H9 (cell line): ENCODE results near the gene NPC1. TPM values are rescaled to one million over a fixed set of nuclear protein-coding genes. Genes with fewer than 3 reads are reported as not detected.

Experiments used
- DNase-seq: peaks from one replicate; pipeline ENCODE4 v3.0.0-alpha.2; 2017
- H2AFZ ChIP-seq: one replicate; pipeline ENCODE4 v1.6.1; 2013; ENCODE audit warnings: mild to moderate bottlenecking, low read length, control low read depth, moderate library complexity
- H2AK5ac ChIP-seq: 2 replicates; pipeline ENCODE4 v1.6.1; 2013; ENCODE audit warnings: low read length, control low read depth, mixed read lengths; ENCODE audit not compliant: insufficient read length
- H2BK120ac ChIP-seq: one replicate; pipeline ENCODE4 v1.6.1; 2013; ENCODE audit warnings: low read depth, mild to moderate bottlenecking, low read length, control low read depth, inconsistent platforms; ENCODE audit not compliant: poor library complexity, severe bottlenecking
- H2BK12ac ChIP-seq: 2 replicates; pipeline ENCODE4 v1.6.1; 2013; ENCODE audit warnings: low read length, control low read depth, mixed read lengths, low read depth; ENCODE audit not compliant: insufficient read length
- H2BK15ac ChIP-seq: 2 replicates; pipeline ENCODE4 v1.6.1; 2013; ENCODE audit warnings: low read depth, low read length, control low read depth
- H2BK20ac ChIP-seq: one replicate; pipeline ENCODE4 v1.6.1; 2013; ENCODE audit warnings: low read depth, mild to moderate bottlenecking, low read length, control low read depth, inconsistent platforms; ENCODE audit not compliant: poor library complexity, severe bottlenecking
- H2BK5ac ChIP-seq: 2 replicates; pipeline ENCODE4 v1.6.1; 2013; ENCODE audit warnings: low read length, control low read depth, mixed read lengths; ENCODE audit not compliant: insufficient read length
- H3K14ac ChIP-seq: 2 replicates; pipeline ENCODE4 v1.6.1; 2013; ENCODE audit warnings: low read length, control low read depth; ENCODE audit not compliant: insufficient read depth
- H3K18ac ChIP-seq: 2 replicates; pipeline ENCODE4 v1.6.1; 2013; ENCODE audit warnings: low read depth, mild to moderate bottlenecking, mixed read lengths, low read length, control low read depth; ENCODE audit not compliant: insufficient read length
- H3K23ac ChIP-seq: 2 replicates; pipeline ENCODE4 v1.6.1; 2013; ENCODE audit warnings: low read length, control low read depth, mixed read lengths, low read depth; ENCODE audit not compliant: insufficient read length
- H3K23me2 ChIP-seq: 2 replicates; pipeline ENCODE4 v1.6.1; 2013; ENCODE audit warnings: low read depth, mild to moderate bottlenecking, mixed read lengths, low read length, control low read depth; ENCODE audit not compliant: insufficient read length, poor library complexity, severe bottlenecking
- H3K27ac ChIP-seq: 2 replicates; pipeline ENCODE4 v1.5.1; 2013; ENCODE audit warnings: low read length, control low read depth, mixed read lengths, low read depth; ENCODE audit not compliant: insufficient read length
- H3K27me3 ChIP-seq: 2 replicates; pipeline ENCODE4 v1.6.1; 2013; ENCODE audit warnings: low read length, control low read depth, inconsistent platforms; ENCODE audit not compliant: insufficient read depth
- H3K4ac ChIP-seq: 2 replicates; pipeline ENCODE4 v1.6.1; 2013; ENCODE audit warnings: low read depth, mild to moderate bottlenecking, control low read depth, inconsistent platforms, low read length, moderate library complexity
- H3K4me1 ChIP-seq: 2 replicates; pipeline ENCODE4 v1.6.1; 2013; ENCODE audit warnings: low read length, control low read depth, inconsistent platforms; ENCODE audit not compliant: insufficient read depth
- H3K4me2 ChIP-seq: 2 replicates; pipeline ENCODE4 v1.6.1; 2013; ENCODE audit warnings: low read length, control low read depth, mixed read lengths; ENCODE audit not compliant: insufficient read length, insufficient read depth
- H3K56ac ChIP-seq: 2 replicates; pipeline ENCODE4 v1.6.1; 2013; ENCODE audit warnings: low read depth, mild to moderate bottlenecking, mixed read lengths, low read length, control low read depth; ENCODE audit not compliant: insufficient read length
- H3K79me1 ChIP-seq: 2 replicates; pipeline ENCODE4 v1.6.1; 2013; ENCODE audit warnings: low read depth, mild to moderate bottlenecking, moderate library complexity, low read length, control low read depth, inconsistent platforms; ENCODE audit not compliant: insufficient read depth, poor library complexity, severe bottlenecking
- H3K79me2 ChIP-seq: 2 replicates; pipeline ENCODE4 v1.6.1; 2013; ENCODE audit warnings: low read length, control low read depth, inconsistent platforms; ENCODE audit not compliant: insufficient read depth
- H3K9ac ChIP-seq: 2 replicates; pipeline ENCODE4 v1.6.1; 2013; ENCODE audit warnings: low read length, control low read depth, mixed read lengths; ENCODE audit not compliant: insufficient read length; ENCODE audit errors: extremely low read depth
- H3K9me3 ChIP-seq: one replicate; pipeline ENCODE4 v1.6.1; 2013; ENCODE audit warnings: low read depth, low read length, inconsistent platforms; ENCODE audit not compliant: control insufficient read depth
- H3T11ph ChIP-seq: one replicate; pipeline ENCODE4 v1.6.1; 2013; ENCODE audit warnings: mild to moderate bottlenecking, low read length, control low read depth, inconsistent platforms
- H4K20me1 ChIP-seq: one replicate; pipeline ENCODE4 v1.6.1; 2013; ENCODE audit not compliant: control insufficient read depth, insufficient read length, insufficient read depth
- H4K5ac ChIP-seq: 2 replicates; pipeline ENCODE4 v1.6.1; 2013; ENCODE audit warnings: low read depth, mild to moderate bottlenecking, mixed read lengths, low read length, control low read depth; ENCODE audit not compliant: insufficient read length
- H4K8ac ChIP-seq: replicated peaks from 2 replicates; pipeline ENCODE4 v1.6.1; 2013; ENCODE audit warnings: low read length, control low read depth, mixed read lengths, low read depth; ENCODE audit not compliant: insufficient read length
- H4K91ac ChIP-seq: 2 replicates; pipeline ENCODE4 v1.6.1; 2013; ENCODE audit warnings: low read depth, mild to moderate bottlenecking, moderate library complexity, mixed read lengths, low read length, control low read depth; ENCODE audit not compliant: insufficient read length
- H3K27ac Mint-ChIP-seq, 3 experiments: 2 replicates in 2 of 3; 3 replicates in 1 of 3; pipeline ENCODE4 v1.8.0; 2020 to 2021; ENCODE audit warnings: mixed read lengths in 3 of 3, mild to moderate bottlenecking in 1 of 3, moderate library complexity in 1 of 3
- H3K27me3 Mint-ChIP-seq: 2 replicates; pipeline ENCODE4 v1.8.0; 2021; ENCODE audit warnings: low read depth, mild to moderate bottlenecking, moderate library complexity, mixed read lengths
- H3K36me3 Mint-ChIP-seq, 3 experiments: 2 replicates in 2 of 3; 3 replicates in 1 of 3; pipeline ENCODE4 v1.8.0; 2020 to 2021; ENCODE audit warnings: low read depth in 3 of 3, mixed read lengths in 3 of 3; ENCODE audit not compliant: insufficient read depth in 1 of 3
- H3K4me1 Mint-ChIP-seq, 2 experiments: 2 replicates each; pipeline ENCODE4 v1.8.0; 2020; ENCODE audit warnings: mixed read lengths in 2 of 2
- H3K4me3 Mint-ChIP-seq, 2 experiments: 2 replicates in 1 of 2; 3 replicates in 1 of 2; pipeline ENCODE4 v1.8.0; 2020 to 2021; ENCODE audit warnings: mild to moderate bottlenecking in 2 of 2, mixed read lengths in 2 of 2, moderate library complexity in 1 of 2
- H3K9me3 Mint-ChIP-seq, 2 experiments: 2 replicates in 1 of 2; 3 replicates in 1 of 2; pipeline ENCODE4 v1.8.0; 2020; ENCODE audit warnings: mild to moderate bottlenecking in 2 of 2, mixed read lengths in 2 of 2, moderate library complexity in 1 of 2
- CTCF ChIP-seq: fragments of 200-600 bp; sonication (generic); conservative IDR thresholded peaks from 3 replicates; pipeline ENCODE4 v1.8.0; 2021; ENCODE audit warnings: antibody characterized with exemption, mild to moderate bottlenecking
- WGBS: extraction: QIAGEN DNeasy Blood & Tissue Kit; methylation state at CpG from one replicate; pipeline ENCODE4 v1.1.7; 2013; ENCODE audit warnings: missing lambda C conversion rate, low lambda C conversion rate, mixed read lengths; ENCODE audit not compliant: insufficient read length; ENCODE audit errors: extremely low coverage; 5-methylcytosine and 5-hydroxymethylcytosine counted together
- total RNA-seq: library from RNA; stranded (reverse); gene quantifications from 2 replicates; pipeline ENCODE4 v1.2.1, GENCODE V29; 2021

NPC1 gene
- total RNA-seq, 1 experiment from 2014 or later, result 24.2 TPM

- no peaks in the 10 kb centered on the region for H3K79me1 ChIP-seq
- no peak overlapping the region for H3K4ac ChIP-seq
- no peak for DNase-seq
- no peak overlapping the region for H3K4me2 ChIP-seq
- no peak overlapping the region for H4K91ac ChIP-seq
- no peaks in the 10 kb centered on the region for H3K79me2 ChIP-seq
- H2BK5ac ChIP-seq, result no peak overlapping the region
- H3K9me3 ChIP-seq, result no peaks in the 10 kb centered on the region
- H2AK5ac ChIP-seq, result no peak overlapping the region
- no peak overlapping the region for H2BK12ac ChIP-seq
- no peak overlapping the region for H2BK20ac ChIP-seq
- no peaks in the 10 kb centered on the region for H3K9me3 Mint-ChIP-seq
- H3K27ac ChIP-seq, result no peak overlapping the region
- H3K4me1 Mint-ChIP-seq, result no peaks in the 10 kb centered on the region
- no peak overlapping the region for H3K14ac ChIP-seq
- H3K36me3 Mint-ChIP-seq, result peaks cover 27 to 97% (median 90%) of the 10 kb centered on the region in 3 experiments; a peak in 6 of 7 replicates
- no peak overlapping the region for H3K9ac ChIP-seq
- H3T11ph ChIP-seq, result no peak overlapping the region
- H2AFZ ChIP-seq, result no peak overlapping the region
- H2BK120ac ChIP-seq, result no peak overlapping the region
- WGBS, result no CpG with 5 or more reads among the region's 16 CpGs
- no peak overlapping the region for H3K23ac ChIP-seq
- H3K27ac Mint-ChIP-seq, result no peak overlapping the region
- H4K8ac ChIP-seq, result no peak overlapping the region
- no peak overlapping the region for H2BK15ac ChIP-seq
- H3K27me3 ChIP-seq, result no peaks in the 10 kb centered on the region
- no peaks in the 10 kb centered on the region for H3K27me3 Mint-ChIP-seq
- no peaks in the 10 kb centered on the region for H3K23me2 ChIP-seq
- no peak overlapping the region for H4K5ac ChIP-seq
- H3K4me1 ChIP-seq, result no peaks in the 10 kb centered on the region
- no peak overlapping the region for H3K56ac ChIP-seq
- TF ChIP-seq CTCF, result no peak
- no peak overlapping the region for H3K18ac ChIP-seq
- no peak overlapping the region for H3K4me3 Mint-ChIP-seq
- no peaks in the 10 kb centered on the region for H4K20me1 ChIP-seq
Measured at GRCh38 chr18:23534276-23534675, 52.0 kb downstream of the NPC1 start.
